ENCODE results near the gene BABAM2. TPM values are rescaled to one million over a fixed set of nuclear protein-coding genes. Genes with fewer than 3 reads are reported as not detected.

Gene BABAM2
- total and polyA plus RNA-seq, 9 of the 15 experiments (the other 6 are each of a cell fraction or from before 2014, with no cell fraction given), result 10.9 to 37.4 (median 25.6) TPM

GRCh38 chr2:28062867-28063266, 172.3 kb downstream of the BABAM2 start:
- no peak overlapping the region for H2AFZ ChIP-seq (ENCODE audit: low read depth, low read length)
- no peaks in the 10 kb centered on the region for H3K36me3 ChIP-seq (ENCODE audit: control insufficient read depth, insufficient read depth, low read length)
- no peaks in the 10 kb centered on the region for H3K79me2 ChIP-seq (ENCODE audit: control insufficient read depth, insufficient read depth, low read length)
- H3K9ac ChIP-seq (ENCODE audit: insufficient read depth in 1 of 2, low read depth in 2 of 2, low read length in 2 of 2), result no peak overlapping the region
- ChIA-PET POLR2A (no interaction called here), CTCF (ENCODE audit: low intra/inter-chr PET ratio) (no interaction called here)
- in situ Hi-C loops (cut with MboI), result no loop called here
- DNase-seq (ENCODE audit: extremely low read depth in 1 of 4, low spot score in 3 of 4) (no peak), ATAC-seq (no peak), FAIRE-seq (no peak)
- intact Hi-C loops (cut with micrococcal nuclease), result no loop called here
- no peak overlapping the region for H3K4me2 ChIP-seq (ENCODE audit: insufficient read depth, low read length)
- BruUV-seq (replicated peaks), result no TSS peak
- no peaks in the 10 kb centered on the region for H3K9me1 ChIP-seq (ENCODE audit: control insufficient read depth, insufficient read depth, low read length)
- H3K4me1 ChIP-seq (replicated peaks in 1 of 2; ENCODE audit: control insufficient read depth in 2 of 2, insufficient read depth in 2 of 2, low read length in 2 of 2), result no peaks in the 10 kb centered on the region
- no peak for TF ChIP-seq GATAD2B (IDR thresholded peaks at IDR 0.05; ENCODE audit: borderline replicate concordance)
- H3K27ac ChIP-seq (ENCODE audit: extremely low read depth, low read depth, low read length), result no peak overlapping the region
- no peaks in the 10 kb centered on the region for H4K20me1 ChIP-seq (replicated peaks; ENCODE audit: control insufficient read depth, insufficient read depth, low read length)
- no peaks in the 10 kb centered on the region for H3K27me3 ChIP-seq (ENCODE audit: control insufficient read depth in 2 of 2, insufficient read depth in 2 of 2, low read length in 2 of 2)
- H3K4me3 ChIP-seq, result no peak overlapping the region
- WGBS (ENCODE audit: insufficient coverage, low coverage, missing lambda C conversion rate), result 4% methylated on average over 2 of the region's 2 CpGs
- H3K9me3 ChIP-seq (replicated peaks; ENCODE audit: control insufficient read depth, insufficient read depth, low read depth, low read length), result no peaks in the 10 kb centered on the region

- CTCF ChIA-PET (ENCODE audit: low intra/inter-chr PET ratio), result no interaction called here
- intact Hi-C loops (cut with micrococcal nuclease), result no loop called here
Measured at GRCh38 chr2:28063492-28063962, 173.0 kb downstream of the BABAM2 start.

More at GRCh38 chr2:28063492-28063962, 173.0 kb downstream of the BABAM2 start:
- no peaks in the 10 kb centered on the region for H3K27me3 ChIP-seq (ENCODE audit: control insufficient read depth in 2 of 2, insufficient read depth in 2 of 2, low read length in 2 of 2)
- H3K9ac ChIP-seq (ENCODE audit: insufficient read depth in 1 of 2, low read depth in 2 of 2, low read length in 2 of 2), result no peak overlapping the region
- POLR2A ChIA-PET, result interaction anchor here (0.5 to 0.7 kb wide), 2 partner anchors 166 to 634 kb away, joined by 3 read pairs; no protein-coding TSS in a partner anchor
- no peak overlapping the region for H3K4me2 ChIP-seq (ENCODE audit: insufficient read depth, low read length)
- no peaks in the 10 kb centered on the region for H3K9me3 ChIP-seq (replicated peaks; ENCODE audit: control insufficient read depth, insufficient read depth, low read depth, low read length)
- H3K4me1 ChIP-seq (replicated peaks in 1 of 2; ENCODE audit: control insufficient read depth in 2 of 2, insufficient read depth in 2 of 2, low read length in 2 of 2), result no peaks in the 10 kb centered on the region
- no peak for FAIRE-seq
- no peaks in the 10 kb centered on the region for H3K9me1 ChIP-seq (ENCODE audit: control insufficient read depth, insufficient read depth, low read length)
- H2AFZ ChIP-seq (ENCODE audit: low read depth, low read length), result no peak overlapping the region
- in situ Hi-C loops (cut with MboI), result no loop called here
- no peak overlapping the region for H3K27ac ChIP-seq (ENCODE audit: extremely low read depth, low read depth, low read length)
- no peaks in the 10 kb centered on the region for H4K20me1 ChIP-seq (replicated peaks; ENCODE audit: control insufficient read depth, insufficient read depth, low read length)
- no peaks in the 10 kb centered on the region for H3K36me3 ChIP-seq (ENCODE audit: control insufficient read depth, insufficient read depth, low read length)
- no peak for DNase-seq (ENCODE audit: extremely low read depth in 1 of 4, low spot score in 3 of 4)
- H3K79me2 ChIP-seq (ENCODE audit: control insufficient read depth, insufficient read depth, low read length), result no peaks in the 10 kb centered on the region
- TF ChIP-seq ZNF384 (IDR thresholded peaks at IDR 0.05; ENCODE audit: low read depth, low read length) (no peak), KLF10 (CRISPR knock-in tag; IDR thresholded peaks at IDR 0.05) (no peak), ZFPM2 (CRISPR knock-in tag; IDR thresholded peaks at IDR 0.05) (no peak), GTF2E2 (tag; IDR thresholded peaks at IDR 0.05) (no peak), ZNF655 (CRISPR knock-in tag; IDR thresholded peaks at IDR 0.05) (no peak), ZKSCAN1 (IDR thresholded peaks at IDR 0.05; ENCODE audit: low read depth, low read length) (no peak), DDX20 (tag; IDR thresholded peaks at IDR 0.05; ENCODE audit: low read depth) (no peak), HMBOX1 (IDR thresholded peaks at IDR 0.05) (no peak), CREB1 (IDR thresholded peaks at IDR 0.05) (no peak), CREB1 (CRISPR knock-in tag; IDR thresholded peaks at IDR 0.05) (no peak)
- TF ChIP-seq, protein P1, sequence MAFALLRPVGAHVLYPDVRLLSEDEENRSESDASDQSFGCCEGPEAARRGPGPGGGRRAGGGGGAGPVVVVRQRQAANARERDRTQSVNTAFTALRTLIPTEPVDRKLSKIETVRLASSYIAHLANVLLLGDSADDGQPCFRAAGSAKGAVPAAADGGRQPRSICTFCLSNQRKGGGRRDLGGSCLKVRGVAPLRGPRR (CRISPR knock-in tag; IDR thresholded peaks at IDR 0.05), result no peak
- ATAC-seq, result no peak
- BruUV-seq (replicated peaks), result no TSS peak
- H3K4me3 ChIP-seq, result no peak overlapping the region
